ENCODE measurements around the gene HORMAD2. TPM values are rescaled to one million over a fixed set of nuclear protein-coding genes. Genes with fewer than 3 reads are reported as not detected.

Gene HORMAD2
- total RNA-seq, 1 experiment from 2014 or later = not detected

GRCh38 chr22:30041881-30042280 lies 38.4 kb upstream of the HORMAD2 start:
- no peaks in the 10 kb centered on the region for H3K79me2 ChIP-seq (ENCODE audit: low read length)
- ChIA-PET CTCF (no interaction called here), POLR2A (ENCODE audit: unreplicated experiment) (no interaction called here)
- ATAC-seq (no peak), DNase-seq (no peak)
- H3K27me3 ChIP-seq (ENCODE audit: low read length) = no peaks in the 10 kb centered on the region
- no peak overlapping the region for H3K27ac ChIP-seq (ENCODE audit: low read length)
- no peak for TF ChIP-seq CTCF (conservative IDR thresholded peaks at IDR 0.05; ENCODE audit: low read depth, low read length)
- no peak for TF ChIP-seq EZH2phosphoT487 (IDR thresholded peaks at IDR 0.05; ENCODE audit: borderline replicate concordance, low read length)
- TF ChIP-seq EZH2 (IDR thresholded peaks at IDR 0.05; ENCODE audit: low read length, unreplicated experiment) = no peak
- no TSS peak for BruUV-seq (replicated peaks)
- H3K36me3 ChIP-seq (ENCODE audit: low read depth, low read length) = no peaks in the 10 kb centered on the region
- H3K4me3 ChIP-seq (ENCODE audit: low read length) = no peak overlapping the region
- H3K9ac ChIP-seq (ENCODE audit: low read length) = no peak overlapping the region
- peaks cover 25% of the 10 kb centered on the region for H3K4me1 ChIP-seq (ENCODE audit: insufficient read depth, low read length)
- H4K20me1 ChIP-seq (ENCODE audit: low read length) = no peaks in the 10 kb centered on the region
- intact Hi-C loops (cut with micrococcal nuclease) = no loop called here
- no peak overlapping the region for H2AFZ ChIP-seq (ENCODE audit: low read length)
- H3F3A ChIP-seq (ENCODE audit: low read length, unreplicated experiment) = no peaks in the 10 kb centered on the region
- H3K9me3 ChIP-seq (ENCODE audit: low read length) = no peaks in the 10 kb centered on the region
- no peak overlapping the region for H3K4me2 ChIP-seq (ENCODE audit: low read length)
- no peaks in the 10 kb centered on the region for H3K9me2 ChIP-seq (replicated peaks; ENCODE audit: low read length)

- POLR2A ChIA-PET (ENCODE audit: unreplicated experiment) = interaction anchor here (0.5 kb wide), 1 partner anchor 564 kb away, joined by 3 read pairs; the partner anchor contains the start of gene TCN2
- no peak overlapping the region for H3K27ac ChIP-seq (ENCODE audit: low read length)
Observed at GRCh38 chr22:30043161-30043560, 37.1 kb upstream of the HORMAD2 start.

More at GRCh38 chr22:30043161-30043560, 37.1 kb upstream of the HORMAD2 start:
- Histone ChIP-seq H3K4me2 (ENCODE audit: low read length) (no peak overlapping the region), H4K20me1 (ENCODE audit: low read length) (no peaks in the 10 kb centered on the region), H3K4me3 (ENCODE audit: low read length) (no peak overlapping the region), H3K9ac (ENCODE audit: low read length) (no peak overlapping the region), H3K9me3 (ENCODE audit: low read length) (no peaks in the 10 kb centered on the region), H2AFZ (ENCODE audit: low read length) (no peak overlapping the region), H3K9me2 (replicated peaks; ENCODE audit: low read length) (no peaks in the 10 kb centered on the region), H3K4me1 (ENCODE audit: insufficient read depth, low read length) (peaks cover 24% of the 10 kb centered on the region), H3K79me2 (ENCODE audit: low read length) (no peaks in the 10 kb centered on the region), H3F3A (ENCODE audit: low read length, unreplicated experiment) (no peaks in the 10 kb centered on the region), H3K36me3 (ENCODE audit: low read depth, low read length) (no peaks in the 10 kb centered on the region), H3K27me3 (ENCODE audit: low read length) (no peaks in the 10 kb centered on the region)
- intact Hi-C loops (cut with micrococcal nuclease) = no loop called here
- no TSS peak for BruUV-seq (replicated peaks)
- no peak for ATAC-seq
- no peak for DNase-seq
- CTCF ChIA-PET = no interaction called here
- no peak for TF ChIP-seq CTCF (conservative IDR thresholded peaks at IDR 0.05; ENCODE audit: low read depth, low read length)
- no peak for TF ChIP-seq EZH2 (IDR thresholded peaks at IDR 0.05; ENCODE audit: low read length, unreplicated experiment)
- TF ChIP-seq EZH2phosphoT487 (IDR thresholded peaks at IDR 0.05; ENCODE audit: borderline replicate concordance, low read length) = no peak

Measured in PC-3 (cell line).